ENCODE measurements around the gene ELMO2. TPM values are rescaled to one million over a fixed set of nuclear protein-coding genes. Genes with fewer than 3 reads are reported as not detected.
A peak's percentile ranks its signal among the peaks of the same experiment; 100 is the strongest.

The ELMO2 gene
- total RNA-seq, 1 donor from 2014 or later: 62.4 TPM

- Mint-ChIP-seq H3K27ac (ENCODE audit: unreplicated experiment) (no peak overlapping the region), H3K4me3 (no peak overlapping the region), H3K36me3 (ENCODE audit: low read depth) (no peaks in the 10 kb centered on the region), H3K27me3 (ENCODE audit: low read depth) (peaks cover 2% of the 10 kb centered on the region), H3K4me1 (peaks cover 7% of the 10 kb centered on the region), H3K9me3 (no peaks in the 10 kb centered on the region)
- DNase-seq (ENCODE audit: low read depth, low spot score): no peak
- TF ChIP-seq CTCF (conservative IDR thresholded peaks at IDR 0.05): no peak
These were observed 28.7 kb upstream of the ELMO2 start for GRCh38 chr20:46435146-46435545.

GRCh38 chr20:46434597-46434996 is 28.2 kb upstream of the ELMO2 start:
- H3K36me3 Mint-ChIP-seq (ENCODE audit: low read depth): no peaks in the 10 kb centered on the region
- peaks cover 7% of the 10 kb centered on the region for H3K4me1 Mint-ChIP-seq
- TF ChIP-seq CTCF (conservative IDR thresholded peaks at IDR 0.05): no peak
- H3K9me3 Mint-ChIP-seq: no peaks in the 10 kb centered on the region
- peaks cover 2% of the 10 kb centered on the region for H3K27me3 Mint-ChIP-seq (ENCODE audit: low read depth)
- no peak overlapping the region for H3K27ac Mint-ChIP-seq (ENCODE audit: unreplicated experiment)
- DNase-seq (ENCODE audit: low read depth, low spot score): no peak
- no peak overlapping the region for H3K4me3 Mint-ChIP-seq

GRCh38 chr20:46433051-46433450 is 26.6 kb upstream of the ELMO2 start:
- H3K9me3 Mint-ChIP-seq: no peaks in the 10 kb centered on the region
- no peak overlapping the region for H3K4me3 Mint-ChIP-seq
- H3K4me1 Mint-ChIP-seq: peaks cover 7% of the 10 kb centered on the region
- peaks cover 2% of the 10 kb centered on the region for H3K27me3 Mint-ChIP-seq (ENCODE audit: low read depth)
- TF ChIP-seq CTCF (conservative IDR thresholded peaks at IDR 0.05): no peak
- DNase-seq (ENCODE audit: low read depth, low spot score): no peak
- H3K36me3 Mint-ChIP-seq (ENCODE audit: low read depth): no peaks in the 10 kb centered on the region
- peak overlapping the region; percentile 57 for H3K27ac Mint-ChIP-seq (ENCODE audit: unreplicated experiment)

GRCh38 chr20:46430921-46431712 is 24.7 kb upstream of the ELMO2 start:
- no peak for DNase-seq (ENCODE audit: low read depth, low spot score)
- Mint-ChIP-seq H3K9me3 (no peaks in the 10 kb centered on the region), H3K4me1 (peaks cover 7% of the 10 kb centered on the region), H3K27me3 (ENCODE audit: low read depth) (peaks cover 2% of the 10 kb centered on the region), H3K4me3 (no peak overlapping the region), H3K36me3 (ENCODE audit: low read depth) (no peaks in the 10 kb centered on the region), H3K27ac (ENCODE audit: unreplicated experiment) (no peak overlapping the region)
- no peak for TF ChIP-seq CTCF (conservative IDR thresholded peaks at IDR 0.05)

- Mint-ChIP-seq H3K27me3 (ENCODE audit: low read depth) (peaks cover 2% of the 10 kb centered on the region), H3K36me3 (ENCODE audit: low read depth) (no peaks in the 10 kb centered on the region), H3K27ac (ENCODE audit: unreplicated experiment) (no peak overlapping the region), H3K9me3 (no peaks in the 10 kb centered on the region), H3K4me1 (peaks cover 7% of the 10 kb centered on the region), H3K4me3 (no peak overlapping the region)
- TF ChIP-seq CTCF (conservative IDR thresholded peaks at IDR 0.05): no peak
- DNase-seq (ENCODE audit: low read depth, low spot score): no peak
These were observed 21.0 kb upstream of the ELMO2 start for GRCh38 chr20:46427384-46427783.

All from neural crest cell (in vitro differentiated cells).